Activated CD8-positive, alpha-beta memory T cell treated with anti-CD3 and anti-CD28 coated beads for 24 hours (primary cell): Measurements from ENCODE around the gene LRRC74B.
"Not testable (repeated sequence)": the region's sequence is repeated elsewhere in the genome, so short reads cannot be mapped to it uniquely, and the experiment has no call there.

Experiments
- DNase-seq: peaks from one replicate; pipeline ENCODE4 v3.0.0-alpha.2; 2020

LRRC74B gene

GRCh38 chr22:21080435-21081137 is 34.8 kb downstream of the LRRC74B start:
- no peak for DNase-seq

DNA sequence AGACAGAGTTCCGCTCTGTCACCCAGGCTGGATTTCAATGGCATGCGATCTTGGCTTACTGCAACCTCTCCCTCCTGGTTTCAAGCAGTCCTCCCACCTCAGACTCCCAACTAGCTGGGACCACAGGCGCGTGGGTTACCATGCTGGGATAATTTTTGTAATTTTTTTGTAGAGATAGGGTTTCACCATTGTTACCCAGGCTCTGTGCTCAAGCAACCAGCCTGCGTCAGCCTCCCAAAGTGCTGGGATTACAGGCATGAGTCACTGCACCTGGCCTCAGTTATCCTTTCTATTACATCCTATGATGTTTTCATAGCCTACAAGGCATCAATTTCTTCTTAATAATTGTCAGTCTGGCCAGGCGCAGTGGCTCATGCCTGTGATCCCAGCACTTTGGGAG is 36.5 kb downstream of the LRRC74B start:
- no peak for DNase-seq

GRCh38 chr22:21087119-21087518 is 41.4 kb downstream of the LRRC74B start:
- DNase-seq = no peak

GRCh38 chr22:21087926-21088325 is 42.2 kb downstream of the LRRC74B start:
- DNase-seq = not testable (repeated sequence)

DNA sequence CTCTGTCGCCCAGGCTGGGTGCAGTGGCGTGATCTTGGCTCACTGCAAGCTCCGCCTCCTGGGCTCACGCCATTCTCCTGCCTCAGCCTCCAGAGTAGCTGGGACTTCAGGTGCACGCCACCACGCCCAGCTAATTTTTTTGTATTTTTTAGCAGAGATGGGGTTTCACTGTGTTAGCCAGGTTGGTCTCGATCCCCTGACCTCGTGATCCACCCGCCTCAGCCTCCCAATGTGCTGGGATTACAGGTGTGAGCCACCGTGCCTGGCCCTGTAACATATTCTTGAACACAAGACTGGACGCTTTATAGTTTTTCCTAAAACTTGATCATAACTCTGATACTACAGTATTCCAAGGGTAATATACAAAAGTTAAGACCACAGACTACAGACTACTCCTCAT is 45.5 kb downstream of the LRRC74B start:
- not testable (repeated sequence) for DNase-seq

- no peak for DNase-seq
These were observed 47.2 kb downstream of the LRRC74B start for GRCh38 chr22:21092797-21093554.

- DNase-seq = not testable (repeated sequence)
These were observed 47.9 kb downstream of the LRRC74B start for GRCh38 chr22:21093555-21094137.

- no peak for DNase-seq
These were observed 49.4 kb downstream of the LRRC74B start for GRCh38 chr22:21094911-21095772.

DNA sequence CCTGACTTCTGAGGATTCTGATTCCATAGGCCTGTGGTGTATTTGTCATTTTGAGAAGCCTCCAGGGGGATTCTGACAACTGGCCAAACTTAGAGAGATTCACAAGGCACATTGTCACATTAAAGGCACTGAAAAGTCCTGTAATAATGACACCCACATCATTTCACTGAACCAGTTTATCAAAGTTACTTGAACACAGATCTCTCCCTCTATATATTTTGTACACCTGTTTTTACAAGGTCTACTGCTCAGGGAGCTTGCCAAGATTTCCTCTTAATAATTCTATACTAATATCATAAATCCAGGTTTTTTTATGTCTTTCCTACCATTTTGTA is 50.0 kb downstream of the LRRC74B start:
- no peak for DNase-seq

DNA sequence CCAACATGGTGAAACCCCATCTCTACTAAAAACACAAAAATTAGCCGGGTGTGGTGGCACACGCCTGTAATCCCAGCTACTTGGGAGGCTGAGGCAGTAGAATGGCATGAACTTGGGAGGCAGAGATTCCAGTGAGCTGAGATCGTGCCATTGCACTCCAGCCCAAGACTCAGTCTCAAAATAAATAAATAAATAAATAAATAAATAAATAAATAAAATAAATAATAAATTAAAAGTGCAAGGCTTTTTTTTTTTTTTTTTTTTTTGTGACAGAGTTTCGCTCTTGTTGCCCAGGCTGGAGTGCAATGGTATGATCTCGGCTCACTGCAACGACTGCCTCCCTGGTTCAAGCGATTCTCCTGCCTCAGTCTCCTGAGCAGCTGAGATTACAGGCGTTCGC is 51.1 kb downstream of the LRRC74B start:
- not testable (repeated sequence) for DNase-seq

DNA sequence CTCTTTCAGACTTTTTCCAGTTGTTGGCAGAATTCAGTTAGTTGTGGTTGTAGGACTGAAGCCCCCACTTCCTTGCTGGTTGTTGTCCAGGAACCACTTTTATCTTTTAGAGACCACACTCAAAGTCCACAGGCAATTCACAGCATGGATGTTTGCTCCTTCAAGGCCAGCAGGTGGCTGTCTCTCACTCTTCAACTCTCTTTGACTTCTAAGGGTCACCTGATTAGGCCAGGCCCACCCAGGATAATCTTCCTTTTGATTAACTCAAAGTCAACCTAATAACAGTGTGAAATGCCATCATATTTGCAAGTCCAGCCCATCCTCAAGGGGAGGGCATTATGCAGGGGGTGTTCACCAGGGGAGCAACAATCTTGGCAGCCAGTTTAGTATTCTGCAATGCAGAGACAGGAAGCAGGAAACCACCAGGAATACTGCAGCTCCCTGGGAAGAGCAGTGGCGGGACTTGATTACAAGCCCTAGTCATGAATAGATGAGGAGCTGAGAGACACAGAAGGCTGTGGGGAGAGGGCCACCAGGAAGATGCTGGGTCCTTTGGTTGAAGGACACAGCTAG is 52.4 kb downstream of the LRRC74B start:
- DNase-seq = no peak

DNA sequence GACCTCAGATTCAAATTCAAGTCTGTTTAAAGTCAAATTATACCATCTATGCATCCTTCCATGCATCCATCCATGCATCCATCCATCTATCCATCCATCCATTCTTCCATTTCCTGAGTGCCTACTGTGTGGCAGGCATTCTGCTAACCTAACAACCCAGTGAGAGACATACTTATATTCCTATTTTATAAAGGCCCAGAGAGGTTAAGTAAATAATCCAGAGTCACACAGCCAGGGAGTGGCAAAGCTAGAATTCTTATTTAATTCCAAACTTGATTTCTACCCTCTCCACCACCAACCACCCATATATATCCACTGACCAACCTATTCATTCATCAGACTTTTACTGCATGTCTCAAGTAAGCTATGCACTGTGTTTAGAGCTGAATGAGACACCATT is 53.8 kb downstream of the LRRC74B start:
- DNase-seq = no peak

- DNase-seq = no peak
These were observed 54.6 kb downstream of the LRRC74B start for GRCh38 chr22:21100149-21101032.

DNA sequence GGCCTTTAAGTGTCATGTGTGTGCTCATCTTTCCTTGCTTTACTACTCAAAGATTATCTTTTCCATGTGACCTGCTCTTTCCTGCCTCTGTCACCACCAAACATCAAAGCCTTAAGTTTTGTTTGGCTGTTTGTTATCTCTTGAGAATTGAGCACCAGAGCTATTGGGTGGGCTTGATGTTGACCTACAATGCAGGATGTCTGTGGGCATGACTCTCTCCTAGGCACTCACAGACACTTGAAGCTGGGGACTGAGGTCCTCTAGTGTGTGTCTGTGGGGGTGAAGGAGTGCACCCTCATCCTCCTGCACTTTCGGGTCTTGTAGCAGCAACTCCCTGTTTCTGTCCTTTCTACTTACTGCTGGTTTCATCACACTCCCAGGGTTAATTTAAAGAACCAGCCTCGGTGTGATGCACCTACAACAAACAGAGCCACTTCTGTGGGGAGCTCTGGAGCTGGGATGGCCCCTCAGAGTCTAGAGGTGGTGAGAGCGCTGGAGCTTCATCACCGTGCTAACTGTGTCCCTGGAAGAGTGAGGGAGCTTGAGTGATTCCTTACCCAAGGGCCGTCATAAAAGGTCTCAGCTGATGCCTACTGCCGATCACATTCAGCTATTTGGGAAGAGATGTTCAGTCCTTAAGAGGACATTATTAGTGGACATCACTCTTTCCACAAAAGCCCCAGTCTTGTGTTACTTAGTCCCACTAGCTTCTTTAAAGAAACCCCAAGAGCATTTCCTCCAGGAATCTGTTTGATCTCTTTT is 56.3 kb downstream of the LRRC74B start:
- DNase-seq = no peak

DNA sequence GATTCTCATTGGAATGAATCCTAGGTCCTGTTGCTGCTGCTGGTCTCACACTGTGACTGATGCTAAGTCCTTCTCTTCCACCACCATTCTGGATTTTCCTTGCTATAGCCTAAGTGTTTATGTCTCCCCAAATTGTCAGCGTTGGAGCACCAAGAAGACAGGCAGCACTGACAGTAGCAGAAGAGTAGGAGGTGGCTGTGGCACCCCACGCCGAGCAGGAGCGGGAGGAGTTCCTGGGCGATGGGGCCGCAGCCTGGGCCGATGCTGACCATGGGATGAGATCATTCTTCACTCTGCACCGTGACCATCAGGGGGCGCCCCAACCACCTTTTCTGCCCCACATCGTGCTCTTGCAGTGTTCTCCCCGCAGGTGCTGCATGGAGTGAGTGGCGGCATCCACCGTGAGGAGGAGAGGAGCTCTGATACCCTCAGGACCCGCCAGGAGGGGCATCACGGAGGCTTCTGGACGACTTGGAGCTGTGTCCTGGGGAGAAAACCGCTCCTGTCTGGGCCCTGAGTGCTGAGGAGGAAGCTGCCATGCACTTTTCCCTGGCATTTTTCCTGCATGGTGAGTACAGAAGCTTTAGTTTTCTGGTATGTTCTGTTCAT is 57.0 kb downstream of the LRRC74B start:
- peak; percentile 91 for DNase-seq

DNA sequence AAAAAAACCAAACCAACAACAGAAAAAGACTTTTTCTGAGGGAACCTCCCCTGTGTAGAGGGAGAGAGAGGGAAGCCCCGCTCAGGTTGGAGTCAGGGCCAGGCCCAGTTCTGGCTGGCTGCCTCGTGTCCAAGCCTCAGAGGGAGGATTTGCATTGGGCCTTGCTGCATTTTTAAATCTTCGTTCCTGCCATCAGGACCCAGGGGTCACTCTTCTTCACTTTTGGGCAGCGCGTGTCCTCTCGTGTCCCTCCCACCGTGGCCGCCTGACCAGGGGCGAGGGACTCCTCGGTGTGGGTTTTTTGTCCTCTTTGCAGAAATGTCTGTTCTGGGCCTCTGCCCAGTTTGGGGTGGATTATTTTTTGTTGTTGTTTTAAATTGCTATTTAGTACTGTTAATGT is 57.9 kb downstream of the LRRC74B start:
- DNase-seq = no peak

- no peak for DNase-seq
These were observed 58.5 kb downstream of the LRRC74B start for GRCh38 chr22:21104126-21104691.

GRCh38 chr22:21105294-21105693 is 59.5 kb downstream of the LRRC74B start:
- no peak for DNase-seq

DNA sequence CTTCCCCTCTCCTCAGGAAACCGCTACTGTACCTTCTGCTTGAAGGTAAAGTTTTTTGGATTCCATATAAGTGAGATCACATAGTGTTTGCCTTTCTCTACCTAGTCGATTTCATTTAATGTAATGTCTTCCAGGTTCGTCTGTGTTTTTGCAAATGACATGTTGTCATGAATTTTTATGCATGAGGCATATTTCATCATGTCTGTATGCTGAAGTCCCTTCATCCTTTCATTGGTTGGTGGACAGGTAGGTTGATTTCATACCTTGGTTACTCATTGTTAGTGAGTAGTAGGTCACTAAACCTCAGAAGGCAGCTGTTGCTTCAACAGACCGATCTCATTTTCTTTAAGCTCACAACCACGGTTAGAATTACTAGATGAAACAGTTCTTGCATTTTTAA is 60.3 kb downstream of the LRRC74B start:
- no peak for DNase-seq
